Measurements from ENCODE around the gene RNF141. TPM values are rescaled to one million over a fixed set of nuclear protein-coding genes. Genes with fewer than 3 reads are reported as not detected.

RNF141 gene
- total and polyA plus RNA-seq, 10 of the 15 experiments (the other 5 are each of a cell fraction or from before 2014, with no cell fraction given), result 7.6 to 36.8 (median 13.6) TPM

GRCh38 chr11:10579700-10580099 is 38.7 kb upstream of the RNF141 start (continued):
- TF ChIP-seq PAX5 (IDR thresholded peaks at IDR 0.05; ENCODE audit: borderline replicate concordance, low read depth, low read length), result no peak
- no peak for TF ChIP-seq ZBTB11 (CRISPR knock-in tag; IDR thresholded peaks at IDR 0.05)
- no peak for TF ChIP-seq MEF2B (IDR thresholded peaks at IDR 0.05; ENCODE audit: partially characterized antibody, poor library complexity, severe bottlenecking)

- no peaks in the 10 kb centered on the region for H3K36me3 ChIP-seq (ENCODE audit: control insufficient read depth in 2 of 2, insufficient read depth in 2 of 2, low read length in 1 of 2)
- no peaks in the 10 kb centered on the region for H3K79me2 ChIP-seq (ENCODE audit: control insufficient read depth, insufficient read depth, low read length)
- BruUV-seq (replicated peaks), result no TSS peak
- POLR2A ChIA-PET, result no interaction called here
- FAIRE-seq (no peak), ATAC-seq (no peak), DNase-seq (ENCODE audit: low read depth, low spot score) (no peak)
- in situ Hi-C loops (cut with MboI), result no loop called here
- RAD21 ChIA-PET (ENCODE audit: unreplicated experiment), result interaction anchor here (0.5 kb wide), 1 partner anchor 716 kb away, joined by 3 read pairs; no protein-coding TSS in a partner anchor
- H3K27me3 ChIP-seq (replicated peaks in 1 of 2; ENCODE audit: control insufficient read depth in 2 of 2, insufficient read depth in 2 of 2, low read length in 1 of 2), result peaks cover 2 to 5% of the 10 kb centered on the region in 2 experiments; a peak in 3 of 4 replicates
- WGBS (ENCODE audit: insufficient coverage, insufficient replicate concordance, low lambda C conversion rate, missing lambda C conversion rate), result 50% methylated on average over 4 of the region's 4 CpGs
- SMC1A ChIA-PET (ENCODE audit: uncharacterized antibody, unreplicated experiment), result interaction anchor here (1.6 kb wide), 2 partner anchors 11 to 13 kb away, joined by 3 to 5 read pairs; no protein-coding TSS in a partner anchor
- no peak overlapping the region for H3K27ac ChIP-seq (ENCODE audit: control insufficient read depth, insufficient read depth)
- H2AFZ ChIP-seq (ENCODE audit: control insufficient read depth, low read depth, low read length), result no peak overlapping the region
- CTCF ChIA-PET, result interaction anchor here (0.7 kb wide), 1 partner anchor 23 kb away, joined by 3 read pairs; no protein-coding TSS in a partner anchor
- H3K9ac ChIP-seq (ENCODE audit: control insufficient read depth, insufficient read depth, low read length), result no peak overlapping the region
- no peaks in the 10 kb centered on the region for H4K20me1 ChIP-seq (ENCODE audit: control insufficient read depth, insufficient read depth)
- intact Hi-C loops (cut with micrococcal nuclease; ENCODE audit: unreplicated experiment), result no loop called here
- no peaks in the 10 kb centered on the region for H3K9me3 ChIP-seq (replicated peaks; ENCODE audit: control insufficient read depth, insufficient read depth, low read length)
- no peak overlapping the region for H3K4me3 ChIP-seq
- no peaks in the 10 kb centered on the region for H3K4me1 ChIP-seq (ENCODE audit: control insufficient read depth, insufficient read depth, low read length)
- H3K4me2 ChIP-seq (ENCODE audit: control insufficient read depth, insufficient read depth), result no peak overlapping the region
- no peak for TF ChIP-seq CEBPZ (IDR thresholded peaks at IDR 0.05; ENCODE audit: low read depth, low read length)
- no peak for TF ChIP-seq CEBPB (IDR thresholded peaks at IDR 0.05; ENCODE audit: borderline replicate concordance in 1 of 2, low read depth in 2 of 2, low read length in 2 of 2)
- no peak for TF ChIP-seq JUND (IDR thresholded peaks at IDR 0.05; ENCODE audit: low read depth, low read length)
- TF ChIP-seq MEF2A (IDR thresholded peaks at IDR 0.05; ENCODE audit: insufficient read depth, low read depth, low read length), result no peak
- no peak for TF ChIP-seq LARP7 (IDR thresholded peaks at IDR 0.05)
- no peak for TF ChIP-seq ATF7 (IDR thresholded peaks at IDR 0.05; ENCODE audit: low read depth)
- TF ChIP-seq USF2 (IDR thresholded peaks at IDR 0.05; ENCODE audit: borderline replicate concordance, low read depth, low read length), result no peak
- no peak for TF ChIP-seq PBX3 (IDR thresholded peaks at IDR 0.05; ENCODE audit: insufficient replicate concordance, low read depth, low read length)
- no peak for TF ChIP-seq CREB1 (IDR thresholded peaks at IDR 0.05; ENCODE audit: low read depth)
- TF ChIP-seq RCOR1 (conservative IDR thresholded peaks at IDR 0.05; ENCODE audit: low read depth, low read length), result no peak
- no peak for TF ChIP-seq BRCA1 (IDR thresholded peaks at IDR 0.05; ENCODE audit: low read depth, low read length)
Measured at GRCh38 chr11:10576035-10576398, 35.0 kb upstream of the RNF141 start.

Data from GM12878 (cell line).